HG02973 (cell line): Measurements from ENCODE around the gene PITPNM3.

Source experiments
- ATAC-seq: cut with Tn5 transposase; IDR thresholded peaks from one replicate; pipeline ENCODE4 v1.9.1; 2021; ENCODE audit warnings: moderate library complexity; ENCODE audit not compliant: unreplicated experiment

The PITPNM3 gene

DNA sequence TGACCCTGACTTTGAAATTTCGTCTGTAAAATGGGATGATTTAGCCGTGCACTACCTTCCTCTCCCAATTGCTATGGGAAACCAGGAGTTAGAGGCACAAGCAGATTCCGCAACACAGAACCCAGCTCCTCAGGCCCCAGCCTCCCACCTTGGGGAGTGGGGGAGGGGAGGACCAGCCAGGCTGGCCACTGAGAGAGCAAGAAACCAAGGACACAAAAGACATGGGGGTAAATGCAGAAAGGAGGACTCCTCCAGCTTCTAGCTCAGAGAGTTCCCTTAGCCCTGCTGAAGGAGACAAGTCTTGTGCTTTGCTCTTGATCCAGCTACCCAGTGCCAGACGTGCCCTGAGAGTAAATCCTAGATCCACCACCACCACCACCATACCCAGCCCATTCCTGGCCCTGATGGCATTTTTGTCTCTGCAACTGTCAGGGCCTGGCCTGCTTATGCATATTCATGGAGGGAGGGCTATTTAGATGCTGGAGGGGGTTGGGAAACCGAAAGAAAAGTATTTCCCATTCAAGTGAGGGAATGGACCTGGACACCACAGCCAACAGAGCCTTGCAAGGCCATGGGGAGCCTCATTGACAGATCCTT lies 25.9 kb downstream of the PITPNM3 start:
- no peak for ATAC-seq

DNA sequence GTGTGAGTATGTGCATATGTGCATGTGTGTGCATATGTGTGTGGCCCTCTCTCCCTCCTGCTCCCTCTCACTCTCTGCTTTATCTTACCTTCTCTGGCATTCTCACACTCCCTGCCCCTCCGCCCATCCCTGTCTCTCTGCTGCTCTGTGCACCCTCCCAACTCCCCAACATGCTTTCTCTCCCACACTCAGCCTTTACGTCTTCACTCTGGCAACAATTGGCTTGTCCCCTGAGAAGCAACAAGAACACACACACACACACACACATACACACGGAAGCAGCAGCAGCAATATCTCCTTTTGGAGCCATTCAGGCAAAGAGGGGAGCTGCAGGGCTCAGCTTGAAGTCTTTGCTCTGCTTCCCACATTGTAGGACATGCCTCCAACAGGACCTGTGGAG lies 27.8 kb downstream of the PITPNM3 start:
- ATAC-seq, result no peak

DNA sequence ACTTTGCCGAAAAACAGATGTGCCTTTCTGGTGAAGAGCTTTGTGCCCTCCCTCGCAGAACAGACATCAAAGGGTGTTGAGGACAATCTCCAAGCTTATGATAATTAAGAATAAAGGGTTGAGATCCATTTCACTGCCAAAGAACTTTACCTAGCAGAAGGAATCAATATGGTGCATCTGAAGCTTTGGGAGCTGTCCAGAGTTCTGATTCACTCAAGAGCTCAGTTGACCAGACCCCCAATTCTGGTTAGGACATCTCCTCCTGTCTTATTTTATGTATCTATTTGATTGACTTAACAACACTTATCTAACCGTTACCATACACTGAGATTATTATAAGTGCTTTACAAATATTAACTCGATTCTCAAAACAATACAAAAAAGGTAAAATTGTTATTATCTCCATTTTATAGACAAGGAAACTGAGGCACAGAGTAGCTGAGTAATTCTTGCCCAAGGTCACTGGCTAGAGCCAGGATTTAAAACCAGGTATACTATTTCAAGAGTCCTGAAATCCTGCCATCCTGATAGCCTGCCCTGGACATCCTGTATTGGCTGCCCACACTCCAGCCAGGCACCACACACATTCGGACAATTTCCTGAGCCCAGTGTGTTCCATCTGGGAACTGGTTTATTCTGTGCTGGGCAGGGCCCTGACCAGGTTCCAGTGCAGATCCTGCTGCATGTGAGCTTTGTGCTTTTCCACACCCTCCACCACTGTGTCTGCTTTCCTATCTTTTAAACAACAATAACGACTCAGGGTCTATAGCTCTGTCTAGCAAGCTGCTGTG lies 29.8 kb downstream of the PITPNM3 start:
- no peak for ATAC-seq

DNA sequence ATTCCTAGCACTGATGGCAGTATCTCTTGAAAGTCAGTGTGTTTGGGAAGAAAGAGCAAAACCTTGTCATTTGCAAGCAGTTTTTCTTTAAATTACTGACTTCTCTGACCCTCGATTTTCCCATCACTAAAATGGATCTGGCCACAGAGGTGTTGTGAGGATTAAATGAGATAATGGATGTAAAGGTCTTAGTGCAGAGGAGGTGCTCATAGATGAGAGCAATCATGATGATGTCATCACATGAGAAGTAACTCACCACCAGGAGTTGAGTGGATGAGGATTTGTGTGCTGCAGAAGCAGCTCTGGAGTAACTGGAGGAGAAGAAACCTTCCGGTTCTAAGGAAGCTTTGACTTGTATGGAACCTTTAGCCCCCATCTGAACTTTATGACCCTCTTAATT lies 30.6 kb downstream of the PITPNM3 start:
- ATAC-seq, result no peak

DNA sequence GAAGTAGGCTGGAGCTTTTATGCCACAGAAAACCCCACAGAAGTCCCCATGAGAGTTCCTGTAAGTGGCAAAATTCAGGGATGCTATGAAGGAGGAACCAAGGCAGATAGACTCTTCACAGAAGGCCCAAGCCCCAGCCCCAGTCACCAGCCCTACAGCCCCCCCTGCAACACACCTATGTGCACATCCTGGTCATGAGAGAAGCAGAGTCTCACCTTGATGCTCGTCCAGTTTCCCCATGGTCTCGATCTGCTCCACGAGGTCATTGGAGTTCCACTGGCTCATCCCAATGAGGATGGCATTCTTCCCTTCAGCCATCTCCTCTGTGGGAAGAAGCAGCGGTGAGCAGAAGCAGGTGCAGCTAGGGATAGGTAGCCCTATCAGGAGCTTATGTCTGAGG lies 31.2 kb downstream of the PITPNM3 start:
- ATAC-seq, result no peak

DNA sequence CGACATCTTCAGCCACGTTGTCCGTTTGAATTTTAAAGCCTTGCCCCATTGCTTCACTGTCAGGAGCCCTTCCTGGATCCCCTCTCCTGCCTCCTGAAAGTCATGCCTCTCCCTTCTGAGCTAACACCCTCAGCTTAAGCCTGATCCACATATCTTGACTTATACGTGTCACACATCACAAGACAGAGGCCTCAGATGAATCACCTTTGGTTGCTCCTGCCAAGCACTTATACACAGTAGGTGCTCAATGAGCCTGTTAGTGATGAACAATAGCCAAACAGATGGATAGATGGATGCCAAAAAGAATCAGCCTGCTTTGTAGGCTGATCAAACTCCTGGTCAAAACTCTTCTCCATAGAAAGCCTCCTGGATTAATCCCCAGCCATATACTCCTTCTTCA lies 31.8 kb downstream of the PITPNM3 start:
- ATAC-seq, result no peak

DNA sequence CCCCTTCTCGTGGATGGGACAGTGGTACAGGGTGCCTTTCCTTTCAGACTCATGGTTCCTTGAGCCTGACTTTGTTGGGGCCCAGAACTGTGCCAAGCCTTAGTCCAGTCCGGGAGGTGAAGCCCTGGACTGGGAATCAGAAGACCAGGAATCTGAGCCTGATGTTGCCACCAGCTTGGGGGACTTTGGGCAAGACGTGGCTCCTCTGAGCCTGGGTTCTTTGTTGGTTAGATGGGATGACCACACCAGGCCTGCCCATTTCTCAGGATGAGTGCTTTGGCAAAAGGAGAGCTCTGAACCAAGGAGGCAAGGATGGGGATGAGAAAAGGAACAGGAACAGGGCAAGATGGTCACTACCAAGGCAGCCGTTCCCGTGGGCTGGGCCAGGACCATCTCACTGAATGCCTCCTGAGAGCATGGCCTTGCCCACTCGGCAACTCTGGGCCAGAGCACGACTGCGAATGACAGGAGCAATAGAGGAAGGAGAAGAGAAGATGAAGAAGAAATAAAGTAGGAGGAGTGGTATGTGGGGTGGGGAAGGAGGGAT lies 32.5 kb downstream of the PITPNM3 start:
- no peak for ATAC-seq

DNA sequence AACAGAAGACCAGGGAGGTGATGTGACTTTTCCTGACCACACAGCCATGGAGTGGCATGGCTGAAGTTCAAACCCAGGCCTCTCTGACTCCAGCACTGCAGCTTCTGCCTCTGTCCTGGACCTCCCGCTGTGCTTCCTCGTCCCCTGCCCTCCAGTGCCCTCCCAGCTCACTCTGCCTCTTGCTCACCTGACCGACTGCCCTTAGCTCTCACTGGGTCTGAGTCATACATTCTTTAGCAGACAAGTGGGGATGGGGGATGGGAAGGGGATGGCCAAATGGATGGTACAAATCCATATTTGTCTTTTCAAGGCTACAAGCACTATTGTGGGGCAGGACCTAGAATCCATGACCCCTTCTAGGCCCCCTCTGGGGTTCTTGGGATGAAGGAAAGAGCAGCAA lies 33.0 kb downstream of the PITPNM3 start:
- no peak for ATAC-seq

DNA sequence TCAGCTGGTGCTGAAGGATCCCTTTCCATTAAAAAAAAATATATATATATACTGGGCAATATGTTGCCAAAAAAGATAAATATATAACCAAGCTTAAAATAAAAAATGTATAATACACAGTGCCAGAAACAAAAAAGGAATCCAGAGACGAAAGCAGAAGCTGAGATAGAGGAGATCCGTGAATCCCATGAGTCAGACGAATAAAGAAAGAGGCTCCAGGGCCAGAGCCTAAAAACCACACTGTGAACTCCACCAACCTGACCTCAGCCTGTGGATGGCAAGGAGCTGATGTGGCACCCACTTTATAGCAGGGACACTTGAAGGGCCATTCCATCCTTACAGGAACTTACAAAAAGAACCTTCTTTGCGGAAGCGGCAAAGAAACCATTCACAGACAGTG lies 34.8 kb downstream of the PITPNM3 start:
- ATAC-seq, result no peak

DNA sequence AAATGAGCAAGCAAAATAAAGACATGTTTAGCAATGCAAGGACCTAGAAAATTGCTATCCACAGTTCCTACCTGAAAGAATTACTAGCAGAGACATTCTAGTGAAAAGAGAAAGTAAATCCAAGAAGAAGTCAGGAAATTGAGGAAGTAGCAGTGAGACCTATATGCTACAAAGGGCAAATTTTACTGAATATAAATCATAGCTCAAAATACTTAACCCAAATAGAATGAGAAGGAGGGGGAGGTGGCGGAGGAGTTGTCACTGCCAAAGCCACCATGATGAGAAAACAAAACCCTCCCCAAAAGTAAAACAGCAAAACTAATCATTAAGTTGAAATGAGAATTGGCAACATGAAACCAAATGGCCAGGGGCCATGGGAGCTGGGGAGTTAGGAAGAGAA lies 39.3 kb downstream of the PITPNM3 start:
- no peak for ATAC-seq

DNA sequence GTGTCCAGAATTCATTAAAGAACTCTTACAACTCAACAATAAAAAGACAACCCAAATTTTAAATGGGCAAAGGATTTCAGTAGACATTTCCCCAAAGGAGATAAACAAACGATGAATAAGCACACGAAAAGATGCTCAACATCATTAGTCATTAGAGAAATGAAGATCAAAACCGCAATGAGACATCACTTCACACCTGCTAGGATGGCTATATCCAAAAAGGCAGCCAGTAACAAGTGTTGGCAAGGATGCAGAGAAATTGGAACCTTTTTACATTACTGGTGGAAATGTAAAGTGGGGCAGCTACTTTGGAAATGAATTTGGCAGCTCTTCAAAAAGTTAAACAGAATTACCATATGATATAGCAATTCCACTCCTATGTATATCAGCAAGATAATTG lies 42.0 kb downstream of the PITPNM3 start:
- no peak for ATAC-seq

DNA sequence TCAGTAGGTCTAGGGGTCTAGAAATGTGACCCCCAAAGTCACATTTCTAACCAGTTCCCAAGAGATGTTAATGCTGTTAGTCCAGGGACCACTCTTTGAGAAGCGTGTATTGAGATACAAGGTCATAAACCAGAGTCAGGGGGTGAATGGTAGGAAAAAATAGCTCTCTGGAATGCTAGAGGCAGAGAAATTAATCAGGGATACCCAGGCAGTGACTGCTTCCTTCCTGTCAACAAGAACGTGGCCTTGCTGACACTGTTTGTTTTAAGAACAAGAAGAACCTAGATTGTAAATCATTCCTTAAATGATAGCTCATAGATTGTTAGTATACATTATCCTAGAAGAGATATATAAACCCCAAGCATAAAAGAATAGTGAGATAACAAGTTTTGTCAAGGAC lies 43.8 kb downstream of the PITPNM3 start:
- ATAC-seq, result no peak

DNA sequence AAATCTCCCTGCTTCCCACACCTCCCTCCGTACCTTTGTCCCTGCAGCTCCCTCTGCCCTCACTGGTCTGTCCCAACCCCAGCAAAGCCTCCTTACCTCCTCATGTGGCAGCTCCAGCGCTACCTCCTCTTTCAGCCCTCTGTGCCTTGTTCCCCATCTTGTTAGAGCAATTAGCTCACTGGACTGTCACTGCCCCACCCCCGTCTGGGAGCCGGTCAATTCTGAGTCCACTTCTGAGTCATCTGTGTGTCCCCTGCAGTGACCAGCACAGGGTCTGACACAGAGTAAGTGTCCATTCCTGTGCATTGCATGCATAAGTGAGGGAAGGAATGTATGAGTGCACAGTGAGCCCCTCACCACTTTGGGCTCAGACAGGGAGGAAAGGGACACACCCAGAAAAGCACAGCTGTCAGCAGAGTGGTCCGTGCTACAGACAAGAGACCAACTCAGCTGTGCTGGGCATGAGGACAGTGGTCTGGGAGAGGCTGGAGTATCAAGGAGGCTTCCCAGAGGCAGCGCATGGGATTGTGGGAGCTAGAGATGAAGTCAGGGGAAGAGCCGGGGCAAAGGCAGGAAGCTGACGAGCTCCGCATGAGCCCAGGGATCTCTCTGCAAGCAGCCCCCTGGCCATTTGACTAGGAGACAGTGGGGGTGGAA lies 45.9 kb downstream of the PITPNM3 start:
- no peak for ATAC-seq

DNA sequence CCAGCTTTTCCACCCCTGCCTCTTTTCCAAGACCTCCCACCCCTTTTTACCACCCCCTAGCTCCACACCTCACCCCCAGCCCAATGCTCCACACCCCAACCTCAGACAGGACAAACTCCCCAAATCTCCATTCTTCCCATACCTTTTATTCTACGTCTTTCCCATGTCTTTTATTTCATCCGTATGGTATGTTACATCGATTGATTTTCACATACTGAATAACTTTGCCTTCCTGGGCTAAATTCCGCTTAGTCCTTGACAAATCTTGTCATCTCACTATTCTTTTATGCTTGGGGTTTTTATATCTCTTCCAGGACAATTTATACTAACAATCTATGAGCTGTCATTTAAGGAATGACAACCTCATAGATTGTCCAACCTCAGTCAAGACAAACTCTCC lies 46.4 kb downstream of the PITPNM3 start:
- ATAC-seq, result no peak

DNA sequence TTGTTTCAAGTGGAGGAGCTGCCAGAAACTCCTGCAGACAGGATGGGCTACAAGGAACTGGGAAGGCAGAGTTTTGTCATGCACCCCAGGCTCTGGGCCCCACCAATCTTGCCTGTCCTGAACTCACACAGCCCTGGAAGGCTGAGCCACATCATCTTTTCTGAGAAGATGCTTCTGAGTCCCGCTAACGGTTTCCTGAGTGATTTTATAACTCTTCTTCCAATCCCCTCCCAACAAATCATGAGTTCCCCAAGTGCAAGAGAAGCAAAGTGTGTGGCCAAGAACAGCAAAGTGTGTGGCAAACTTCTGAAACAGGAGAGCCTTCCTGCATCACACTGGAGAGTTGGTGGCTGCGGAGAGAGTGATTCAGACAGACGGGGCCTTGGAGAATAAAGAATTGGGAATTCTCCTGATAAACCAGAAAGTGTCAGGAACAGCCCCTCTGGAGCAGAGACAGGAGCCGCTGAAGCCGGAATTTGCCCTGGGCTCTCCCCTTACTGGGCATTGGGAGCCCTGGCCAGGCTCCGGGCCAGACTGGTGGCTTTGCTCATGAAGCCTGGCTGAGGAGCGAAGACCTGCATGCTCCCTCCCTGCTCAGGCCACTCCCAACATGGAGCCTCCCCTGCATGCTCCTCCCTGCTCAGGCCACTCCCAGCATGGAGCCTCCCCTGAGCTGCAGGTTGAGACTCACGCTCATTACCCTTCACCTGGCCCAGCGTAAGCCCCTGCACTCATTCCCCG lies 47.2 kb downstream of the PITPNM3 start:
- ATAC-seq, result no peak

DNA sequence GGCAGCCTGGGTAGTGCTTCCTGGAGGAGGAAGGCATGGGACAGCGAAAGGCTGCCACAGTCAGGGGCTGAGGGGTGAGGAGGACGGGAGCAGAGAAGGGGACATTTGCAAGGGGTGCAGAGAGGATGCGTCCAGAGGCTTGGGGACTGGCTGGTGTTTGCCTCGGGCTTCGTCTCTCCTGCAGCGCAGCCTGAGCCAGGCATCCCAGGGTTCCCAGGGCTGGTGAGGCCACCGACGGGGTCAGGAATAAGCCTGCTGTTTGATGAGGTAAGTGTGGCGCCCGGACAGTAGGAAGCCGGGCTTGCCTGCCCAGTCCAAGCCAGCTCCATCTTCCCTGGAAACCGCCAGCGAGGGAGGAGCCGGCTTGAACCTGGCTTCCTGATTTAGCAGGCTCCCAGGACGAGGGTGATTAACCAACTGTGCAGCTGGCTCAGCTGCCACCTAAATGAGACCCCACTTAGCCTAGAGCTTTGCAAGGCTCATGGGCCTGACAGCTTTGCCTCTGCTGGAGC lies 47.8 kb downstream of the PITPNM3 start:
- ATAC-seq, result no peak

DNA sequence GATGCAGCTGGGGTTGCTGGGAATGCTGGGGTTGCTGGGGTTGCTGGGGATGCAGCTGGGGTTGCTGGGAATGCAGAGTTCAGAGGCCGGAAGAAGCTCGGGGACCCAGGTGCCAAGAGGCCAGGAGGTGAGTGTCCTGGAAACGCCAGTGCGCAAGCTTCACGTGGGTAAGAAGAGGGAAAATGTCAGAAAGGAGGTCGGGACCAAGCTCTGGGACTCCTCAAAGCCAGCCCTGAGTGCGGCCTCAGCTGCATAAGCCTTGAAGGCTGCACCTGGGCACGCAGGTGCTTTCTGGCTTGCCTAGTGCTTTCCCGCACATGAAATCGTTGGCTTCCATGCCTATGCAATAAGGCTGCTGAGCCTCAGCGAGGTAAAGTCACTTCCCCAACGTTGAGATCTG lies 48.3 kb downstream of the PITPNM3 start:
- ATAC-seq, result no peak

DNA sequence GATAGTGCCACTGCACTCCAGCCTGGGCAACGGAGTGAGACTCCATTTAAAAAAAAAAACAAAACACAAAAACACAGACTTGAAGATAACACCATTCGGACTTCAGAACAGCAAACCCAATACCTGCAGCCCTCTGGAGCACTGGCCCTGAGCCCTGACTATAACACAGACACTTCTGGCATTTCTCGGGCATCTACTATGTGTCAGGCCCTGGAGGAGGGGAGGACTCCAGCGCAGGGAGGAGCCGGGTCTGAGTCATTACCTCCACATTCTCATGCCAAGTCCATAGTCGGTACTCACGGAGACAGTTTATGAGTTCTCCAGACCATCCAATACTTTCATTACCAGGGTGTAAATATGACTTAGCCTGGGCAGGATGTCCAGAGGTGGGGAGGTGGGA lies 48.8 kb downstream of the PITPNM3 start:
- ATAC-seq, result no peak

DNA sequence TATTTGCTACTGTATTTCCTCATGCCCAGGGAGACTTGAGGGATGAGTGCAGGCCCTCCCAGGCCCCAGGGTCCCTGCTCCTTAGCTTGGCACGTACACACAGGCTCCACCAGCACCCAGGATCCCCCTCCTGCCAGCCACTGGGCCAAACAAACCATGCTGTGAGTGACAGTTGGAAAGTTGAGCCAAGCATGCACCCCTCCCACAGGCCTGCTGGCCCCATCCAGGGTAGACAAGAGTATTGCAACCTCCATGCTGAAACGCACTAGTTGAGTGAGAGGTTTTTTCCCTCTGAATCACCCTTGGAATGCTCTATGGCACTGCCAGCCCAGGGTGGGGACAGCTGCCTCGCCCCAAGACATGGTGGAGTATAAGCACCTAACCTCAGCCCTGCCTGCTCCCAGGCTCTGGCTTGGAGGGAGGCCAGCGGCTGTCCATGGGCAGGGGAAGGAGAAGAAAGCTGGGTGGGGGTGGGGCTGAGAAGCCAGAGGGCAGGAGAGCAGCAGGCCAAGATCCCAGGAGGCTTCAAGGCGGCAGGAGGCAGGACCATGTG lies 49.6 kb downstream of the PITPNM3 start:
- ATAC-seq, result no peak

DNA sequence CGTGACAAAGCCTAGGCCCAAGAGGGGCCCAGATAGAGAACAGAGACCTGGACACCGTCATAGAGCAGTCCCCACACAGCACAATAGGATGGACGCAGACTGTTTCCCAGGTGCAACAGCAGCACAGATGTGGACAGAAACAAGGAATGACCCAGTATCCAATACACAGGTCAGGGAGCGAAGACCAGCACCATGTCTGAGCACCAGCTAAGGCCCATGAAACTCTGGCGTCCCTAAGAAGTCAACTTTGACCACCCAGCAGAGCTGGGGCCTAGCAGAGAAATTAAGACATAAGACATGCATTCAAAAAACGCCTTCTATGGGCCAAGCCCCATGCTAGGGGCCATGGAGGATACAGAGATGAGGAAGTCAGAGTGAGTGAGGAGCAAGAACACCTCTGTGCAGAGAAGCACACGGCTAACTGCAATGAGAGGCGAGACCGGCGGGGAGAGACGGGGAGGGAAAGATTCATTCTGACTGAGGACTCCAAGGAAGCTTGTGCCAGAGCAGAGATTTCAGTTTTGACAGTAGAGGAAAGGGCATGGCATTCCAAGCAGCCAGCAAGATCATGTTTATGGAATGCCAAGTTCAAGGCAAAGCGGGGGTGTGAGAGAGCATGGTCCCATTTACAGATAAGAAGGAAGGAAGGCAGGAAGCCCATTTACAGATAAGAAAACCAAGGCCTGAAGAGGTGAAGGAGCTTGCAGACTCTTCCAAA lies 50.8 kb downstream of the PITPNM3 start:
- ATAC-seq, result no peak
